HG02642 (cell line): ENCODE measurements around the gene KRTAP21-2.
"Not testable (repeated sequence)": the region's sequence is repeated elsewhere in the genome, so short reads cannot be mapped to it uniquely, and the experiment has no call there.

Source experiments
- ATAC-seq: cut with Tn5 transposase; IDR thresholded peaks from one replicate; pipeline ENCODE4 v1.9.1; 2021; ENCODE audit warnings: mild to moderate bottlenecking; ENCODE audit not compliant: unreplicated experiment, poor library complexity

The KRTAP21-2 gene

DNA sequence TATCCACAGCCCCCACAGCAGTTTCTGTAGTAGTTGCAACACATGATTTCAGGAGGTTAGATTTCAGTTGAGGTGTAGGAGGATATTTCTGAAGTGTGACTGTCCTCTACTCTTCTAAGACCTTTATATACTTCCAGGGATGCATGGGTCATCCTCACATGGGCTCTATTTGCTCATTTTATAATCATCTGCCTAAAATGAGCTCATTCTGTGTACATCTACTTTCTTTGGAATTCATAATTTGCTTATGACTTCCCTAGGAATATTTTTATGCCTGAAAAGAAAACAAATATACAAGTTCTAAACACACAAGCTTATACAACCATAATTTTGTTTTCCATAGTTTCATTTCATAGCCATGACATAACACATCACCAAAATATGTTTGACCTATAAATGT, at the start of gene KRTAP21-2:
TSS of gene KRTAP21-2 (minus strand) at position 101 of the 400 bp plus-strand sequence. CDS start at position 44, 57 bp downstream.
- ATAC-seq: no peak

GRCh38 chr21:30793581-30794314, 46.7 kb upstream of the KRTAP21-2 start:
- no peak for ATAC-seq

GRCh38 chr21:30779249-30779648, 32.2 kb upstream of the KRTAP21-2 start:
- no peak for ATAC-seq

DNA sequence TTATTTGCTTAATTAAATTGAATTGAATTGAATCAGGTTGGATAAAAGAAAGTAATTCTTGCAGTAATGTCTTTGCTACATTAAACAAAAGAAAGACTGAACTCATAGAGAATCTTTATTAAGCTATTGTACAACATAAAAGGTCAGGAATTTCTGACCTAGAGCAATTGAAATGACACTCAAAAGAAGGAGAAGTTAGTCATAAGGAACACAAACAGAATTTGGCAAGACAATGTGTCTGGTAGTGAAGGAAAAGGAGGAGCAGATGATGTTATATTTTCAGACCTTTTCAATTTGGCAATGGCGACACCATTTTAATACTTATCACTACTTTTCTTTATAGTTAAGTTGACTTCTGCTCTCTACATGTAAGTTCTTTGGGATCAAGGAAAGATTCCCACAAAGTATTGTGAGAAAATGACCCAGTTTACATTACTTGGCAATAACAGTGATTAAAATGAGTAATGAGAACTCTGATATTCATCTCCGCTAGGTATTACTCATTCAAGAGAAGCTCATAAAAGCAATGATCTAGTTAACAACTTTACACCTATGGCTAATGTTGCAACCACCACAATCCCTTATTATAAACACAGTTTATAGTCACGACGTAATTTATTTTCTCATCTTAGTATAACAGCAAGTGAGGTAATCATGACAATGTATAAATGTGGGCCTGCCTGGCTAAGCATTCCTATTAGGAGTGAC, 22.8 kb upstream of the KRTAP21-2 start:
- ATAC-seq: no peak

DNA sequence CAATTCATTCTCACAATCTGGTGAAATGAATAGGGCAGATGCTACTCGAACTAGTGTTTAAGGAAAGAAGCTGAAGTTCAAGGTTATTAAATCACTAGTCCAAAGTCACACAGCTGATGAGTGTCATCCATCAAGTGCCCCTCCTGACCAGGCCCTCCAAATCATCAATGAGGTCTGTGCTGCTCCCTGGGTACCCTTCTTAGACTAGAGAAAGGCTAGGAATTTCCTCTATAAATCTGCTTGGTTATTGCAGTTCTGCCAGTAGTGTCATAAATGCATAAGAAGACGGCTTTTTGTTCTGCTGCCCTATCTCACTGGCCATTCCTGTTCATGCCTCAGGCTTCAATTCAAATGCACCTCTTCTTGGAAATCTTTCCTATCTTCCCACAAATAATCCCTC, 13.7 kb upstream of the KRTAP21-2 start:
- no peak for ATAC-seq

DNA sequence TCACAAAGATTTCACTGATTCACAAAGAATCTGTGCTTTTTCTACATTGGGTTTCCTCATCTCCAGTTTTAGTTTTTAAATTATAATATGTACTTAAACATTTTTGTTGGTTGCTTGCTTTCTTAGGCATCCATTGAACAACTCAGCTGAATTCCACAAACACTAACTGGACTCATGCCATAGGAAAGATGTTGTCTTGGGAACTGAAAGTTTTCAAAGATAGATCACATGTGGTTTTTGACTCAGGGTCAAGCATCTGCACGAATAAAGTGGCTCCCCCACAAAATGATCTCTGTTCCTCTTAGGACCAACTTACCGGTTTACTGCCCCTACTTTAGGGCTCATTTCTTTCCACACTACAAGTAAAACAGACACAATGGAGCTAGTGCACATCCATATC, 11.2 kb upstream of the KRTAP21-2 start:
- no peak for ATAC-seq

DNA sequence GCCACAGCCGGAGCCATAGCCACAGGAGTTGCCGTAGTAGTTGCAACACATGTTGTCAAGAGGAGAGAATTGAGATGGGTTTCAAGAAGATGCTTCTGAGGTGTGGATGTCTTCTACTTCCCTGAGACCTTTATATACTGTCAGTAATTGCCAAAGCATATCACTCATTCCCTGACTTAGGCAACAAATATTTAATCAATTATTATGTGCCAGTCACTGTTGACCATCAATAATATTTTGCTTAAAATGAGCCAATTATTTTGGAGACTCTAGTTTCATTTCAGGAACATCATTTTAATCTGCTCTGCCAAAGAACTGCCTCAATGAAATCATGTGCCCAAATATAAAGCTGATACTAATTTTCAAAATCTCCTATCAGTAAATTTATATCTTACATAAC, 8.3 kb upstream of the KRTAP21-2 start, which contains the start of gene KRTAP21-1:
TSS of gene KRTAP21-1 (minus strand) at position 101 of the 400 bp plus-strand sequence. CDS start at position 51, 50 bp downstream.
- ATAC-seq: not testable (repeated sequence)

DNA sequence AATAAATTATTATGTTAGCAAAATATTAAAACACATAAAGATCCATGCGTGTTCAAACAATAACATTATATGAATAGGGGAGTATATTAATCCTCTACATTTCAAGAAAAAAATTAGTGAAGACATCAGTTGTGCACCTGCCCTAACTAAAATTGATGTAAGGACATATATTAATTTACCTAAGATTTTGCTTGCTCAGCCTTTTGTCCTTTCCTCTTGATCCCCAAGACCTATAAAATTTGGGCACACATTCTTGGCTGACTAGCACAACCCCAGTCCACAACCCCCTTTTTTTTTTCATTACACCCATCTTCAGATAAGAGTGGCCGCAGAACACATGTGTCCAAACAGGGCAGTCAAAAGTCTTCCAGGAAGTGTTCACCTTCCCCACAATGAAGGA, 6.6 kb downstream of the KRTAP21-2 start:
- no peak for ATAC-seq

DNA sequence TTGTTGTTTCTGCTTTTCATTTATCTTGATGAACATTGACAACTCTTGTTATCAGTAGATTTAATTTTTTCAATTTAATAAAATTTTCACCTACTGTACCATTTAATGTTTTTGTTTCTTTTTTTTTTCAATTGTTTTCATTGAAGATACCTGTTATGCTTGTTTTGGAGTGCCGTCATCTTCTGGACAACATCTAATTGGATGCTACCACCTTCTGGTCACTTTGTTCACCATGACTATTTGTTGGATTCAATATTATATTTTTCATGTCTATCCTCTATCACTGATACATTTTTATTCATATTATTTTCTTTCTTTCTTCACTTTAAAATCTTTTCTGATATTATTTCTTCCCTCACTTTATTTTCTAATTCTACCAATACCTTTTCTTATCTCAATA, 14.0 kb downstream of the KRTAP21-2 start:
- no peak for ATAC-seq

DNA sequence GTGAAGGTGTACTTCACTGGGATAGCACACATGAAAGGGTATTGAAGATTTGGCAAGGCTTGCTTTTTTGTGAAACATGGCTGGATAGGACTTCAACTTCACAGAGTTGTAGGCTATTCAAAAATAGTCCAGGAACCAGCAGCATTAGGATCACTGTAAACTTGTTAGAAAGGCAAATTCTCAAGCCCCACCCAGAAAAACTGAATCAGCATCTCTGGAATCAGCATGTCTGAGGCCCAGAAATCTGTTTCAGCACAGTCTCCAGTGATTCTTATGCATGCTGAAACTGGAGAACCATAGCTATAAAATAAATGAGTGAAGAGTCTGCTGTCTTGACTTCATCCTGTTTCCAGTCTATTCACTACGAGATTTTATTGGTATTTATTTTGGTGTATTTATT, 20.3 kb downstream of the KRTAP21-2 start:
- ATAC-seq: no peak

GRCh38 chr21:30719401-30719800, 27.7 kb downstream of the KRTAP21-2 start:
- no peak for ATAC-seq

GRCh38 chr21:30718239-30718909, 28.7 kb downstream of the KRTAP21-2 start, which contains the start of gene KRTAP21-3:
KRTAP21-3 (minus strand) TSS chr21:30718777; CDS start chr21:30718759, 18 bp downstream.
- ATAC-seq: no peak

DNA sequence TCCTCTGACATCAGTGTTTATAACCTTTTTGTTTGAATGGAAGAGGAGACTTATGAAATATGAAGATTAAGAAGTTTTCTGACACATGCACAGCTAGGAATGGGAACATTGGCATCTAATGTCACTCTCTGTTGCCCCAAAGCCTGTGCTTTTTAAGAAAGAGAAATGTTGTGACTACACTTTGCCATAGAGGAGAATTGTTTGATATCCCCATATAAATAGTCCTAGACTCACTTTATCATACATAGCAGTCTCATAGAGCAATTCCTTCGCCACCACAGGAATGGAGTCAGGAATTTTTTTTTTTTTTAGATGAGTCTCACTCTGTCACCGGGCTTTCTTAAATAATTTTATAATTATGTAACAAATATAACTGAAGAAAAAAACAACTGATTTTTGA, 30.0 kb downstream of the KRTAP21-2 start:
- no peak for ATAC-seq

GRCh38 chr21:30714946-30715345, 32.1 kb downstream of the KRTAP21-2 start:
- ATAC-seq: no peak

DNA sequence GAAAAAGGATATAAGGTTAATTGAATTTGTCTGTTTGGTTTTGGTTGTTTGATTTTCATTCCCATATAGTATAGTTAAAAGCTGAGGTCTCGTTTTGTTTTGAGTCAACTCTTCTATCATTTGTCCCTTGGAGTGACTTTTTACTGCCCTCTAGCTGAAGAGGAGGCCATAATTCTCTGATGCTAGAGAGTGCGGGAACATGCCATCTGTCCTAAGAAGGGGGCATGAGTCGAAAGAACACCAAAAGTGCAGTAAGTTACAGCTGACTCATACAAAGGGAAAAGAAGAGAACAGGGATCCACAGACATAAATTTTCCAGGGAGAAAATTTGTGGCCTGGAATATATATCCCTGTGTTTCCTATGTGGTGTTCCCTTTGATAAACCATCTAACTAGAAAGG, 32.6 kb downstream of the KRTAP21-2 start:
- ATAC-seq: no peak

- ATAC-seq: no peak
These were observed 33.3 kb downstream of the KRTAP21-2 start for GRCh38 chr21:30713766-30714165.

GRCh38 chr21:30710499-30710898, 36.6 kb downstream of the KRTAP21-2 start:
- no peak for ATAC-seq

DNA sequence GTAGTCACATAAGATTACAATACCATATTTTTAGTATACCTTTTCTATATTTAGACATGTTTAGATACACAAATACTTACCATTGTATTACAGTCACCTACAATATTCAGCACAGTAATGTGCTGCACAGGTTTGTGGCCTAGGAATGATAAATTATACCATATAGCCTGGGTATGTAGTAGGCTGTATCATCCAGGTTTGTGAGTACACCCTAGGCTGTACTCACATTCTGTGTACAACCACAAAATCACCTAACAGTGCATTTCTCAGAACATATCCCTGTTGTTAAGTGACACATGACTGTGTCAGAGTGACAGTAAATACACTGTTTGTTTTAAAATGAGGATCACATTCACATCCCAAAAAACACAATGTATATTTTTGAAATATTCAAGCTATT, 39.6 kb downstream of the KRTAP21-2 start:
- no peak for ATAC-seq
